ENCODE data around the gene KLHDC7A.

Gene KLHDC7A

DNA sequence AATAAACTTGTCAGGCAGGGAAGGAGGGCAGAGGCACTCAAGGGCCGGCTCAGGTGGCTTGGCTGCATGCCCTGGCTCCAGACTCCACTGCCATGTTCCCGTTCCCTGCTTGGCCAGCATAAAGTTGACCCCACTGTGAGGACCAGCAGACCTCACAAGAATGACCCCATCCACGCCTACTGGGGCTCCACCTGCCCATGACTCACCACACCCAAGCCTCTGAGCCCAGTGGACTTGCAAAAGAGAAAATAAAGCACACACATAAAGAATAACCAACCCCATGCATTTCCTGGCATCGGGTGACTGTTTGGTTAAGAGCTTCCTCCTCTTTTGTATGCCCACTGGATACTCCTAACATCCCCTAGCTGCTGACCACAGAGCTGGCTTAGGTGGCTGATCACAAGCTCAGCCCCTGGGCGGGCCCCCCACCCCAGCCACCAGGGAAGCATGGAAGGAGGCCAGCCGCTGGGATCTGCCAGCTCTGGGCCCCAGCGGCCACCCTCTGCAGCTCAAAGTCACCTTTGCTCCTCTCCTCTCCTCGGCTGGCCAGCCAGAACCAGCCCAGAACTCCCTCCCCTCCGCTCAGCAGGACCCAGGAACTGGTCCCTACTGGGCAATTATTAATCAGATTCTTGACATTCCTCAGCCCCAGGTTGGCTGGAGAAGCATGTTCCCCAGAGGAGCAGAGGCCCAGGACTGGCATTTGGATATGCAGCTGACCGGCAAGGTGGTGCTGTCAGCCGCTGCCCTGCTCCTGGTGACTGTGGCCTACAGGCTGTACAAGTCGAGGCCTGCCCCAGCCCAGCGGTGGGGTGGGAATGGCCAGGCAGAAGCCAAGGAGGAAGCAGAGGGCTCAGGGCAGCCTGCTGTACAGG is at the start of gene KLHDC7A:
Gene KLHDC7A, plus strand, starts transcription at position 616 of the 875 bp plus-strand sequence. Its CDS starts 52 bp downstream, at position 668.
- Histone ChIP-seq H3K9me3 (ENCODE audit: control insufficient read depth, insufficient read depth, low read length) (no peaks in the 10 kb centered on the region), H3K4me1 (ENCODE audit: control insufficient read depth, insufficient read depth, low read length) (peaks cover 9% of the 10 kb centered on the region), H3K4me3 (ENCODE audit: low read depth, low read length) (peak within 1 kb of the TSS; percentile 24), H3K9ac (ENCODE audit: low read depth, low read length) (no peak within 1 kb of the TSS), H3K27me3 (ENCODE audit: control insufficient read depth, insufficient read depth, low read length) (no peaks in the 10 kb centered on the region), H3K36me3 (ENCODE audit: control insufficient read depth, insufficient read depth, low read length) (peaks cover 6% of the 10 kb centered on the region)

GRCh38 chr1:18434041-18434440 is 46.7 kb upstream of the KLHDC7A start:
- Histone ChIP-seq H3K4me1 (ENCODE audit: control insufficient read depth, insufficient read depth, low read length) (no peaks in the 10 kb centered on the region), H3K27me3 (ENCODE audit: control insufficient read depth, insufficient read depth, low read length) (no peaks in the 10 kb centered on the region), H3K9ac (ENCODE audit: low read depth, low read length) (no peak overlapping the region), H3K36me3 (ENCODE audit: control insufficient read depth, insufficient read depth, low read length) (no peaks in the 10 kb centered on the region), H3K9me3 (ENCODE audit: control insufficient read depth, insufficient read depth, low read length) (no peaks in the 10 kb centered on the region), H3K4me3 (ENCODE audit: low read depth, low read length) (no peak overlapping the region)

DNA sequence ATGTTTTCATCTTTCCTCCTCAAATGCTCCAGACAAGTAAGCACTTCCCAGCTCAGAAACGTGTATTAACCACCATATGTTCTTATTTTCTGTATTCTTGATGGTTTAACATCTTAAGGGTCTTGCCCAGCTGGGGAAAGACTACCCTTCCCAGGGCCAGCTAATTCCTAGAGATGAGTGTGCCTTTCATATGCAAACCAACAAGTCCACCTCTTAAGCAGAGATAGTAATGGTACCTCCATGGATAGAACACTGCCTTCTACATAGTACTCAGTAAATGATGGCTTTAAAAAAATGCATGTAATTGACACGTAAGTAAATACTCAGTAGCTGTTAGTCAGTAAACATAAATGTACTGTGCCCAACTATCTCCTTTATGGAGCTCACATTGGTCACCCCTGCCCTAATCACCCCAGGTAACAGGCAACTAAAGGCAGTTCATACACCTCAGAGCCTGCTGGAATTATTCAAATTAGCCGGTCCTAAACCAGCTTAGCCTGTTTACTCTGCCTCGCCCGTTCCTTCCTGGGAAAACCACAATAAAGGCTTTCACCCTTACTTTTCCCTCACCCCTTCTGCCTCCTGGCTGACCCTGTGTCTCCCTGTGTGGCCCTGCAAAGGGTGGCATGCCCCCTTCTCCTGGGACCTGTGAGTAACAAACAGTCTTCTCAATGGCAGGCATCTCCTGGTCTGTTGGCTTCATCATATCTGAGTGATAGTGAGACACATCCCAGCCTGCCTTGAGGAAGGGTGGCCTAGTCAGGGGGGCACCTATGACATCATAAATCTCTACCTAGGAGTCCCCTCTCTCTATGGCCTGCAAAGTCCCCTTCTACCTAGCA is 40.1 kb upstream of the KLHDC7A start:
- Histone ChIP-seq H3K36me3 (ENCODE audit: control insufficient read depth, insufficient read depth, low read length) (no peaks in the 10 kb centered on the region), H3K9ac (ENCODE audit: low read depth, low read length) (no peak overlapping the region), H3K9me3 (ENCODE audit: control insufficient read depth, insufficient read depth, low read length) (no peaks in the 10 kb centered on the region), H3K4me1 (ENCODE audit: control insufficient read depth, insufficient read depth, low read length) (no peaks in the 10 kb centered on the region), H3K27me3 (ENCODE audit: control insufficient read depth, insufficient read depth, low read length) (no peaks in the 10 kb centered on the region), H3K4me3 (ENCODE audit: low read depth, low read length) (no peak overlapping the region)

DNA sequence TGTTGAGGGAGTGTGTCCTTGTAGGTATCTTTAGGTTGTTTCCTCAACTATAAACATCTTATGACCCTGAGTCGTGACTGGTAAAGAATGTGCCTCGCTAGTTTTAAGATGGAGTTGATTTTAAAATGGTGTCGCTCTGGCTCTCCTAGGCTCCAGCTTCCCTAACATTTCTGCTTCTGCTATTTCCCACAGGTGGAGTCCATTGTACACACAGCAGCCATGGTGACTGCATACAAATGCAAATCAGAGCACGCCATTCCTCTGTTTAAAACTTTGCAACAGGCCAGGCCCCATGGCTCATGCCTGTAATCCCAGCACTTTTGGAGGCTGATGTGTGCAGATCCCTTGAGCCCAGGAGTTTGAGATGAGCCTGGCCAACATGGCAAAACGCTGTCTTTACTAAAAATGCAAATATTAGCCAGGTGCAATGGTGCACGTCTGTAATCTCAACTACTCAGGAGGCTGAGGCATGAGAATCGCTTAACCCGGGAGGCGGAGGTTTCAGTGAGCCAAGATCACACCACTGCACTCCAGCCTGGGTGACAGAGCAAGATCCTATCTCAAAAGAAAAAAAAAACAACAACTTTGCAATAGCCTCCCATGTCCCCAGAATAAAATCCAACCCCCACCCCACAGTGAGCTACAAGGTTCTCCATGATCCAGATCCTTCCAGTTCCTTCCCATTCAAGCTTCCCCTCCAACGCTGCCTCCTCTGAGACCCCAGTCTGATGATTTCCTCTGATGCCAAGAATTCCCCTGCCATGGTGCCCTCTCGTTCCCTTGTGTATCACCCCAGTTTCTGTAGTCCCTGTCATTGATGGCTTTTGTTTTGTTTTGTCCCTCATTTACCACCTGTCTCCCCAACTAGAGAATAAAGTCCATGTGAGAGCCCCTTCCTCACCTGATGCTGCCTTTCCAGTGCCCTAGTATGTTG is 36.9 kb upstream of the KLHDC7A start:
- H3K9me3 ChIP-seq (ENCODE audit: control insufficient read depth, insufficient read depth, low read length), result no peaks in the 10 kb centered on the region
- H3K4me3 ChIP-seq (ENCODE audit: low read depth, low read length), result no peak overlapping the region
- peaks cover 8% of the 10 kb centered on the region for H3K4me1 ChIP-seq (ENCODE audit: control insufficient read depth, insufficient read depth, low read length)
- H3K9ac ChIP-seq (ENCODE audit: low read depth, low read length), result no peak overlapping the region
- H3K36me3 ChIP-seq (ENCODE audit: control insufficient read depth, insufficient read depth, low read length), result no peaks in the 10 kb centered on the region
- H3K27me3 ChIP-seq (ENCODE audit: control insufficient read depth, insufficient read depth, low read length), result no peaks in the 10 kb centered on the region

GRCh38 chr1:18444563-18444962 is 36.2 kb upstream of the KLHDC7A start:
- H3K9ac ChIP-seq (ENCODE audit: low read depth, low read length), result no peak overlapping the region
- H3K27me3 ChIP-seq (ENCODE audit: control insufficient read depth, insufficient read depth, low read length), result no peaks in the 10 kb centered on the region
- H3K36me3 ChIP-seq (ENCODE audit: control insufficient read depth, insufficient read depth, low read length), result no peaks in the 10 kb centered on the region
- no peak overlapping the region for H3K4me3 ChIP-seq (ENCODE audit: low read depth, low read length)
- no peaks in the 10 kb centered on the region for H3K9me3 ChIP-seq (ENCODE audit: control insufficient read depth, insufficient read depth, low read length)
- H3K4me1 ChIP-seq (ENCODE audit: control insufficient read depth, insufficient read depth, low read length), result peaks cover 8% of the 10 kb centered on the region

DNA sequence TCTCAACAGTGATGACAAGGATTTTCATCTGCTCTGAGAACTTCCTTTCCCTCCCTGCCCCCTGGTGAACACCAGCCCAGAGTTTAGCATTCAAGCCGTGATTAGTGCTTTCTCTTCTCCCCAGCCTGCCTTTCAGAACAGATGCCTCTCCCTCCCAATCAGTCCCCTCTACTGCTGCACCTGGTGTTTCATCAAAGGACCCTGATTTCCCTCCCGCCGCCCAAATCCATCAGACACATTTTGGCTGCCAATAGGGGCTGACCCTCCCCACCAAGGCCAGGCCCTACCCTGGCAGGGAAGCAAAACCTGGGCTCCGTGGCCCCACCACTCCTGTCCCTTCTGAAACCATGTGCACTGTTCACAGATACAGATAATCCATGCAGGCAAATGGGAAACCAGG is 34.0 kb upstream of the KLHDC7A start:
- Histone ChIP-seq H3K27me3 (ENCODE audit: control insufficient read depth, insufficient read depth, low read length) (no peaks in the 10 kb centered on the region), H3K4me1 (ENCODE audit: control insufficient read depth, insufficient read depth, low read length) (peaks cover 8% of the 10 kb centered on the region), H3K36me3 (ENCODE audit: control insufficient read depth, insufficient read depth, low read length) (no peaks in the 10 kb centered on the region), H3K4me3 (ENCODE audit: low read depth, low read length) (no peak overlapping the region), H3K9me3 (ENCODE audit: control insufficient read depth, insufficient read depth, low read length) (no peaks in the 10 kb centered on the region), H3K9ac (ENCODE audit: low read depth, low read length) (no peak overlapping the region)

DNA sequence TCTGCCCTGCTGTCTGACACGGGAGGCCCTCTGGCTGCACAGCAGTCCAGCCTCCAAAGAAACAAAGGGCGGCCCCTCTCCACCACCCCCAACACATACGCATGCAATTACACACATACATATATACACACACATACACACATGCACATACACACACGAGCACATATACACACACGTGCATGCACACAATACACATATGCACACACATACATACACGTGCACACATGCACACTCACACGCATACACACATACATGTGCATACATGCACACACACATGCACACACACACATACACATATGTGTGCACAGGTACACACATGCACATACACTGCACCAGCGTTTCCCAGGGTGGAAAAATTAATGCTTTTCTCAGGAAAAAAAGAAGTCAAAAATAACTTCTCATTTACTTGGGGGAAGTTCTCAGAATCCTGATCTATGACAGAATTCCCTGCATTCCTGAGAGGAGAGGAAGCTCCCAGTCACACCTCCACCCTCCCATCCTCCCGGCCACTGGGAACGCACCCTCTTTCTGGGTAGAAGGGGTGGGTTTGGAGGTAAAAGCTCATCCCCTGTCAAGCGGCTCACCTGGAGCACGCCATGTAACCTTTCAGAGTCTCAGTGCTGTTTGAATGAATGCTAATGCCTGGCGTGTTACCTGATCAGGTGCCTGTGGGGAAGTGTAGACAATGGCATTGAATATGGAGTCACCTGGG is 33.1 kb upstream of the KLHDC7A start:
- H3K36me3 ChIP-seq (ENCODE audit: control insufficient read depth, insufficient read depth, low read length), result no peaks in the 10 kb centered on the region
- no peak overlapping the region for H3K4me3 ChIP-seq (ENCODE audit: low read depth, low read length)
- H3K4me1 ChIP-seq (ENCODE audit: control insufficient read depth, insufficient read depth, low read length), result peaks cover 8% of the 10 kb centered on the region
- H3K9me3 ChIP-seq (ENCODE audit: control insufficient read depth, insufficient read depth, low read length), result no peaks in the 10 kb centered on the region
- no peaks in the 10 kb centered on the region for H3K27me3 ChIP-seq (ENCODE audit: control insufficient read depth, insufficient read depth, low read length)
- H3K9ac ChIP-seq (ENCODE audit: low read depth, low read length), result no peak overlapping the region

DNA sequence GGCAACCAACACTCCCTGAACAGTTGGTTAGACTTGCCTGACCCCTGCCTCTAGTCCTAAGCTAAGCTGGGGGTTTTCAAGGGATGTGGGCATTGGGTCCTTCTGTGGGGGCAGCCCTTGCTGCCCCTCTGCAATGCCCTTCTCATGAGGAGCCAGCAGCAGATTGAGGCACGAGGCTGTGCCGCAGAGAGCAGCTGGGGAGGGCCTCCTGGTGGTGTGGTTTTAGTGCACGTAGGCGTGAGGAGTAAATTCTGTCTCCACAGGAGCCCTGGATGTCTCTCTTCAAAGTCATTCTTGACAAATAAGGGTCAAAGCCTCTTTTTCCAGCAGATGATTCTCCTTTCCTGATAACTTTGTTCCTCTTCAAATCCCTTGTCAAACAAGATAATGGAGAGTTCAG is 31.8 kb upstream of the KLHDC7A start:
- Histone ChIP-seq H3K4me1 (ENCODE audit: control insufficient read depth, insufficient read depth, low read length) (peaks cover 8% of the 10 kb centered on the region), H3K27me3 (ENCODE audit: control insufficient read depth, insufficient read depth, low read length) (no peaks in the 10 kb centered on the region), H3K4me3 (ENCODE audit: low read depth, low read length) (no peak overlapping the region), H3K9ac (ENCODE audit: low read depth, low read length) (no peak overlapping the region), H3K9me3 (ENCODE audit: control insufficient read depth, insufficient read depth, low read length) (no peaks in the 10 kb centered on the region), H3K36me3 (ENCODE audit: control insufficient read depth, insufficient read depth, low read length) (no peaks in the 10 kb centered on the region)

- Histone ChIP-seq H3K4me3 (ENCODE audit: low read depth, low read length) (no peak overlapping the region), H3K9ac (ENCODE audit: low read depth, low read length) (no peak overlapping the region)
Measured at GRCh38 chr1:18452550-18452949, 28.2 kb upstream of the KLHDC7A start.

GRCh38 chr1:18458133-18459092 is 22.3 kb upstream of the KLHDC7A start:
- H3K4me1 ChIP-seq (ENCODE audit: control insufficient read depth, insufficient read depth, low read length), result no peaks in the 10 kb centered on the region
- no peak overlapping the region for H3K9ac ChIP-seq (ENCODE audit: low read depth, low read length)
- no peak overlapping the region for H3K4me3 ChIP-seq (ENCODE audit: low read depth, low read length)
- no peaks in the 10 kb centered on the region for H3K36me3 ChIP-seq (ENCODE audit: control insufficient read depth, insufficient read depth, low read length)
- no peaks in the 10 kb centered on the region for H3K27me3 ChIP-seq (ENCODE audit: control insufficient read depth, insufficient read depth, low read length)
- no peaks in the 10 kb centered on the region for H3K9me3 ChIP-seq (ENCODE audit: control insufficient read depth, insufficient read depth, low read length)

More at GRCh38 chr1:18452550-18452949, 28.2 kb upstream of the KLHDC7A start:
- no peaks in the 10 kb centered on the region for H3K9me3 ChIP-seq (ENCODE audit: control insufficient read depth, insufficient read depth, low read length)
- no peaks in the 10 kb centered on the region for H3K36me3 ChIP-seq (ENCODE audit: control insufficient read depth, insufficient read depth, low read length)
- H3K27me3 ChIP-seq (ENCODE audit: control insufficient read depth, insufficient read depth, low read length), result no peaks in the 10 kb centered on the region
- H3K4me1 ChIP-seq (ENCODE audit: control insufficient read depth, insufficient read depth, low read length), result peaks cover 2% of the 10 kb centered on the region
